ENCODE measurements around the gene SEPTIN7.
A peak's percentile ranks its signal among the peaks of the same experiment; 100 is the strongest.
"Not testable (repeated sequence)": the region's sequence is repeated elsewhere in the genome, so short reads cannot be mapped to it uniquely, and the experiment has no call there.

Gene SEPTIN7

DNA sequence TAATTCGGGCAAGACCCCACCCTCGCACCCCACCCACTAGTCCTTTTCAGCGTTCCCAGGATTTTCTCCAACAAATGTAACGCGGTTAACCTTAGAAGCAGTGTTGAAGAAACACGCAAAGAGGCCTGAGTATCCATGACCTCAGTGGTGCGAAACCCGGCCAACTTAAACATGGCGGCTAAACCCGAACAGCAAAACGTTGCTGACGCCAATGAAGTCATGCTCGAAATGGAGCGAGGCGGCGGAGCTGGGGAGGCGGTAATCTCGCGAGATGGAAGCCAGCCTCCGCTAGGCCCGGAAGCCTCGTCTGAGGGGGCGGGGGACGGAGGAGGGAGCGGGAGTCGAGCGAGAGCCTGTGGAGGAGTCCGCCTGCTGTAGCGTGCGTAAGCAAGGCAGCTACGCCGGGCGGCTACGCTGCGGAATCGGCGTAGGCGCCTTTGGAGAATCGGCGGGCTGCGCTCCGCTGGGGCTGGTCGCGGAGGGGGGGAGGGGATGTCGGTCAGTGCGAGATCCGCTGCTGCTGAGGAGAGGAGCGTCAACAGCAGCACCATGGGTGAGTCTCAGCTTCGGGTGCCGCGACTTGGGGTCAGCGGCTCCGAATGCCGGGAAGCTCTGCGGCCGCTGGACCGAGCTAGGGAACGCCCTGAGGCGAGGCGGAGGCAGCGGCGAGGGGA is at the start of gene SEPTIN7:
Gene SEPTIN7 (plus strand): TSS at position 340 of the 674 bp plus-strand sequence. CDS start 153 bp downstream, at position 493.
- peak; percentile 91 for DNase-seq (ENCODE audit: low spot score)

DNA sequence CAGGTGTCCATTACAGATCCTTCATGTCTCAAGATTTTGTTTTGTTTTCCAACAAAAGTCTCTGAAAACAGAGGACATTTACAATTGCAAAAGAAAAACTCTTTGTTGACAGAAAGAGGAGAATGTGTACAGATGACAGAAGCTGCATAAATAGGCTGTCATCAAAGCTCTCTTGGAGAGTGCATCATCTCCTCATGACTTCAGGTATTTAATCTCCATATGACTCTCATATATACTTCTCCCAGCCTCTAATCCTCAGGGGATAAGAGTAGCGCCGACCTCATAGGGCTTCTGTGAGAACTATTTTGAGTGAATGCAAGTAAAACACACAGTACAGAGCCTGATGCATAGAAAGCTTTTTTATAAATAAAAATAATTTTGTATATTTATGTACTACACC is 48.1 kb upstream of the SEPTIN7 start:
- DNase-seq (ENCODE audit: low spot score) = no peak

DNA sequence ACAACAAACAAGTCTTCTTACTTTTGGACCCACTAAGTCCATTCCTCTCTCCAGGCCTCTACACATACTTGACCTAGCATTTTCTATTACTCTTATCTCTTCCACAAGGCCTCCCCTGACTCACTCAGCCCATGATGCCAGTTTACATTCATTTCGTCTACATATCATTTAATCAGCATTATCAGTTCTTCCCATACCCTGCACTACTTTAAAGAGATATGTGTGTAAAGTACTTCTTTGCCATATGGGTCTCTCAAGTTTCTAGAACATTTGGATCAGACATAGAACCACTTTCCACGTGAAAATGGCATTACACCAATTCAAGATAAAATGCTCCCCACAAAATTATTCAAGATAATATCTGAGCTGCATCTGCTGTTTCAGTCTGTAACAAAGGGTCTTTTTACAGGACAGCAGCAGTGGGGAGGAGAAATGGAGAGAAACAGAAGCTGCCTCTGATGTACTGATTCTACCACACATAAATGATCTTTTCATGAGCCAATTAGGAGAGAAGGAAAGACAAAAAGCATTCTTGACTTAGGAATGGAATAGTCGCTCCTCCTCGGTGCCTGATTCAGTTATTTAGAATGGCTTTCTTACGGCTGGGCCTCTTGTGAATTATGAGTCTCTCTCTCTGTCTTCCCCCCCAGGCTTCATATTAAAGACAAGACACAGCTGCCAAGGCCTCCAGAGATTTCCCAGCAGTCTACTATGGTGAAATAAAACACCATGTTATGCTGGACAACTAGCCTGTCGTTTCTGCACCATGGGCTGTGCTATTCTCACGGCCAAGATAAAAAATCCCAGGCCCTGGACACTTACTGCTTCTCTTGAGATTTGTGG is 46.9 kb upstream of the SEPTIN7 start:
- DNase-seq (ENCODE audit: low spot score) = no peak

DNA sequence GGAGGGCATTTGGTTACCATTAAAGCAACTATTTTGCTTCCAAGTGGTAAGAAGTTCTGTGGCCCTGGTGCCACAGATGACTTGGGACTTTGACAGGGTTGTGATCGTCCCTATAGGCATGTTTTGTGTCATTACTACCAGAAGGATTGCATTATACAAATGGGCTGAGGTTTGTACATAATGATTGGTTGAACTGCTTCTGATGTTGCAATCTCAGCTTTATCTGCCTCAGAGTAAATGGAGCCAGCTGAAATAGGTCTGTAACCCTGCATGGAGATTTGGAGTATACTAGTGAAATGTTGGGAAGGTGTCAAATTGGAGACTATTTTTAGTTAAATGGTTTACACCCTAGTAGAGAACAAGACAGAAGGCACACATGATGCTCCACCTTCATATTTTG is 46.1 kb upstream of the SEPTIN7 start:
- peak; percentile 23 for DNase-seq (ENCODE audit: low spot score)

DNA sequence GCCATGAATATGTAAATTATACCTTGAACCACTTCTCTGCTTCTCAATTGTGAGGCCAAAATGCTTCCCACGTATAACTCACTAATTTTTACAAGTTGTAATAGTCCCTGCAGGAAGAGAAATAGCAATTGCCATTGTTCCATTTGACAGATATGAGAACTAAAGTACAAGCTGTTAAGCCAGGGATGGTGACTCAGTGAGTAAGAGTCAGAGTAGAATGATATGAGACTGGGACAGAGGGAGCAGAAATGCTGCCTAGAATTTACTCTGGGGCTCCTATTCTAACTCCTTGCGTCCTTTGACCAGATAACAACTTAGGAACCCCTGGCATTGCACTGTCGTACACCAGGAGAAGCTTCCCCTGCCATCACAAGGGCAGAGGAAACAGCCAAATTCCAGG is 45.1 kb upstream of the SEPTIN7 start:
- no peak for DNase-seq (ENCODE audit: low spot score)

DNA sequence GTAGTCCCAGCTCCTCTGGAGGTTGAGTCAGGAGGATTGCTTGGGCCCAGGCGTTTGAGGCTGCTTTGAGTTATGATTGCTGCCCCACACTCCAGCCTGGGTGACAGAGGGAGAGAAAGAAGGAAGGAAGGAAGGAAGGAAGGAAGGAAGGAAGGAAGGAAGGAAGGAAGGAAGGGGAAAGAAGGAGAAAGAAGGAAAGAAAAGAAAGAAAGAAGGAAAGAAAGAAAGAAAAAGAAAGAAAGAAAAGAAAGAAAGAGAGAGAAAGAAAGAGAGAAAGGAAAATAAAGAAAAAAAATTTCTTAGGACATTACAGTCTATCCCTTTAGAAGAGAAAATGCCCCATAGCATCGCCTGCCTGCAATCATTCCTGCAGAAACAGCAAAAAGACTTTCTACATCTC is 44.4 kb upstream of the SEPTIN7 start:
- not testable (repeated sequence) for DNase-seq (ENCODE audit: low spot score)

DNA sequence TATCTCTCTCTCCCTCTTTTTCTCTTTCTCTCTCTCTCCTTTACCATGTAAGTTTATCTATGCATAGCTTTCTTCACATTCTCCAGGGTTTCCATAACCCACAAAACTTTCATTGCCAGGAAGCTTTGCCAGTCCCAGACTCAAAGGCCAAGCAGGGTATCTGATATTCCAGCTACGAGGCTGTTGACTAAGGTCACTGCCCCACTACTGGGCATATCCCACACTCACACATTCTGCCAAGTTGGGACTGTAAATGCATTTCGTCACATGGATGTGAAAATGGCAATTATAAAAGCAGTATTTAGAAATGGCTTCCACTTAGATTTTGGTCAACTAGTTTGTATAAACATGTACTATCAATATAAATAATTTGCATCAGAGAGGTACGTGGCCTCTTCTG is 43.3 kb upstream of the SEPTIN7 start:
- no peak for DNase-seq (ENCODE audit: low spot score)

DNA sequence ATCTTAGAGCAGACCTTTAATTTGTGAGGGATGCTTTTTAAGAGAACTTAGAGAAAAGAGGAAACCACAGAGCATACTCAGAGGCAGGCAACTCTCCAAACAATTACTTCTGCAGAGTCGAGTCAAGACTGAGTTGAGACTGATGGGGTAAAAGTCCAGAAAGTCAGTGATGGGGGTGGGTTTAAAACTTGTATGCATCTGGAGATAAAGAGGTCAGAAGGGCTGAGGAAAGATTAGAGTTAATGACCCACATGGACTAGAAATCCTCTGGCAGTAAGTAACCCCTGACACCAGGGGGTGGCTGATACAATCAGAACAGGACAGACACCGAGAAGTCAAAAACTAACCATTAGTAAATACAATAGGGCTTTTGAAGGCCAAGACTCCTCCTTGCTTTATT is 42.4 kb upstream of the SEPTIN7 start:
- DNase-seq (ENCODE audit: low spot score) = peak; percentile 63

DNA sequence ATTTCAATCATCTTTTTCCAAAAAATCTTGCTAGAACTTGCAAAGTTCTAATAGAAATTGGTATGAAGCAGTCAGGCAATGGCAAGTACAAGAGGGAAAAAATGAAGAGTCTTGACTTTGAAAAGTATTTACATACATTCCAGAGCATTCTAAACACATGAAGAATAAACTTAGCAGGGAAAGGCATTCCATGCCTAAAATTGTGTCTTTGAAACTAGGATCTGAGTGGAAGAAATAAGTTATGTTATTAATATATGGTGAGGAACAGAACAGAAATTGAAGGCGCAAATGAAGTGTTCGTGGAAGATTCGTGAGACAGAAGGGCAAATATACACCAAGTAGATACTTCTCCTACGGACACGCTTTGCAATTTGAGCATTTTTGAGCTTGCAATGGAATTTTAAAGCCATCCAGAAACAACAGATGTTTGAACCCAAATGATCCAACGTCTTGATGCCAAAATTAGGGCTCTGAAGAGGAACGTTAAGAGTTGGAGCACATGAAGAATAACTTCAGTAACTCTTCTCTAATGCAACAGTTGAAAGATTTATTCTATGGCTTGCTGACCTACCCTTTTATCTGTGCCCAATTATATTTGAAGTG is 40.6 kb upstream of the SEPTIN7 start:
- DNase-seq (ENCODE audit: low spot score) = no peak

DNA sequence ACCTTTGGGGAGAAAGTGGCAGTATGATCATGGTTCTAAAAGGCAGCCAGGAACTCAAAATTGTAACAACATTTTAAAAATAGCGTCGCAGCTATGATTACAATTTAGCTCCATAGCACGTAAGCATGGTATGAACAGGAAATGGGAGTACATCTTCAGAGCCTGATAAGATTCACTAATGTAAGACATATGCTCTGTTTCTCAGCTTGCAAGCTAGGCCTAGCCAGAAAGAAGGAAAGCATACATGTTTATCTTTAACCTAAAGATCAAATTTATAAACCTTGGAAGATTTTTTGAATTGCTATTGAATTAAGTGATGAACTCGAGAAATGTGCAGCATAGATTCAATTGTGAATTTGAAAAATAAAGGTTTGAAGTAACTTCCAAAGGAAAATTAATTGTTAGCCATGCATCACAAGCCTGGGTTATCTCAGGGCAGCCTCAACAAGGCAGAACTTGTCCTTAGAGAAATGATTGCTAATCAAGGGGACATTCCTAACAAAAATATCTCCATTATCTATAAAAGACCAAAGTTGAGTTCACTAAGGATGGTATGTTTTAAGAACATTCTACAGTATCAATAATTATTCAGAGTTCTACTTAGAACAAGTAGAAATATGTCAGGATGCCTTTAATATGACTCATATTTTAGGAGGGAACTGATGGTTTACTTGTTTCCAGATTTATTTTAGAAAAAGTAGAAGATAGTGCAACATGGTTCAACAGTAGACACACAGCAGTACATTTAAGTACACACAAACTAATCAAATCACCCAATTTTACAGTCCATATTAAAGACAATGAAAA is 38.8 kb upstream of the SEPTIN7 start:
- no peak for DNase-seq (ENCODE audit: low spot score)

DNA sequence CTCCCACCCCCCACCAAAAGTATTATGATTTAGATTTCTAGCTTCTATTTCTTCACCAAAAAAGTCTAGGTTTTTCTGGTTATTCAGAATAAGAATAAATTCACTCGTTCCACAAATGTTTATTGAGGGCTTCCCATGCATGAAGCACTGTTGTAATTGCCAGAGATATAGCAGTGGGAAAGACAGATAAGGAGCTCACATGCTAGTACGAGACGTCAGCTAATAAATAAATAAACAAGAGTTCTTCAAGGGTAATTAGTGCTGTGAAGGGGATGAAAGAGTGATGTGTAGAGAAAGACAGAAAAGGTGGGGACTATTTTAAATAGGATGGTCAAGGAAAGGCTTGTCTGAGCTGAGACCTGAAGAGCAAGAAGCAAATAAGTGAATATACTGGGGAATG is 38.1 kb upstream of the SEPTIN7 start:
- DNase-seq (ENCODE audit: low spot score) = no peak

DNA sequence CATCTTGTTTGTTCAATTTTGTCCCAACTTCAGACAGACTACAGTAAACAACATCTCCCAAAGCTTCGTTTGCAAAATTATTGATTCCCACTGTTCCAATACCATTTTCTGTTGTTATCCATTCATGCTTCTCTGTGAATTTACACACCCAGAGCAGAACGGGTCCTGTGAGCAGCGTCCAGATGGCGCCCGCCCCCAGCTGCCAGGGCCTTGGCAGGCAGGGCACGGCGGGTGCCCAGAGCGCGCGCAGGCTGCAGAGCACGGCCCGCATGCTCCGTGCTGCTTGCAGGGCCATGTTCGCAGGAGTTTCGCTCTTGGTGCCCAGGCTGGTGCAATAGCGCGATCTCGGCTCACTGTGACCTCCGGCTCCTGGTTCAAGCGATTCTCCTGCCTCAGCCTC is 32.5 kb upstream of the SEPTIN7 start:
- DNase-seq (ENCODE audit: low spot score) = no peak

DNA sequence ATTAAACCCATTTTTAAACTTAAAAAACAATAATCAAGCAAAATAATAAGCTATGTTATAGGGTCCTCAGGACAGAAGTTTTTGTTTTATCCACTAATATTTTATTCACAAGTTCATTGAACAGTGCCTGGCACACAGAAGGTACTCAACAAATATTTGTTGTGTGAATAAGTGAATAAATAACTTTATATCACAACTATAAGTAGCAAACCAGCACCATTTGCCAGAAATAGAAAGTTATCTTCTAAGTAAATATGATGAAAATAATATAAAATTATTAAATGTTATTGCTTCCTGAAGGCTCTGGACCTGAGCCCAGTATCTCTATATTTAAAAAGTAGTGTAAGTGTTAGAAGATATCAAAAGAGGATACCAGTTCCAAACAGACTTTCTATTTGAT is 29.1 kb upstream of the SEPTIN7 start:
- no peak for DNase-seq (ENCODE audit: low spot score)

DNA sequence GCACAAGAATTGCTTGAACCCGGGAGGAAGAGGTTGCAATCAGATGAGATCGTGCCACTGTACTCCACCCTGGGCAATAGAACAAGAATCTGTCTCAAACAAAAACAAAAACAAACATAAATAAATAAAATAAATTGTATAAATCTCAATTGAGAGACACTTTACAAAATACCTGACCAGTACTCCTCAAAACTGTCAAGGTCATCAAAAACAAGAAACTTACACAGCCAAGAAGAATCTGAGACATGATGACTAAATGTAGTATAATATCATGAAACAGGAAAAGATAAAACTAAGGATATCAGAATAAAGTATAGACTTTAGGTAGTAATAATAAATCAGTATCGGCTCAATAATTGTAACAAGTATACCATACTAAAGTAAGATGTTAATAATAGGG is 26.9 kb upstream of the SEPTIN7 start:
- no peak for DNase-seq (ENCODE audit: low spot score)

DNA sequence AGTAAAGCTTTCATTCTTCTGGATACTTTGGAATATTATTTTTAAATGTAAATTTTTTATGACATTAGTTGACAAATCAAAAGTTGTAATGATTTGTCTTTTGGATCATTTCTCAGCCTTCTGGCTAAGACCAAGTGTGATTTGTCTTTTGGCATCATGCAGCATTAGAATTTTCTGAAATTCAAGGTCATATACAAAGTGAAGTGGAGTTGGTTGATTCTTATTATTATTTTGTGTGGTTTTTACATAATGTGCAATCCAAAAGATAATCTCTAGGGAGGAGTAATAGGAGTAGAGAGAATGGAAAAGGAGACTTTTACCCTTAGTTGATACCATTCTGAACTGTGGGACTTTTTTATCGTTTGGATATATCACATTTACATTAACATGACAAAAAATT is 24.2 kb upstream of the SEPTIN7 start:
- DNase-seq (ENCODE audit: low spot score) = no peak

DNA sequence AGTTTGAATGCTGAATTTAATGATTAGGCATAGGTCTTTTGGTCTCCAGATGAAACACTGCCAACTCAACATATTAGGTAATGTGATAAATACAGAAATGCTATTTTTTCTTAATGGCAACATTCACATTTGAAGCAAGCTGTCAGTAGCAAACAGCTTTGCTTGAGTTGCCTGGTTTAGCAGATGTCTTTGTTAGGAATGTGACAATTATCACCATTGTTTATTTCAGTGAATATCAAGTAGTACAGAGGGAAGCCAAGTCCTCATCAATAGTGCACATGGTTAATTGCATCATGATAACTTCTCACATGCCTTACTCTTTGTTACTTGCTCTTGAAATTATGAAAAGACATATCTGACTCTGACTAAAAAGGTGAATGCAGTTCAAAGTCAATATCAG is 23.7 kb upstream of the SEPTIN7 start:
- DNase-seq (ENCODE audit: low spot score) = no peak

DNA sequence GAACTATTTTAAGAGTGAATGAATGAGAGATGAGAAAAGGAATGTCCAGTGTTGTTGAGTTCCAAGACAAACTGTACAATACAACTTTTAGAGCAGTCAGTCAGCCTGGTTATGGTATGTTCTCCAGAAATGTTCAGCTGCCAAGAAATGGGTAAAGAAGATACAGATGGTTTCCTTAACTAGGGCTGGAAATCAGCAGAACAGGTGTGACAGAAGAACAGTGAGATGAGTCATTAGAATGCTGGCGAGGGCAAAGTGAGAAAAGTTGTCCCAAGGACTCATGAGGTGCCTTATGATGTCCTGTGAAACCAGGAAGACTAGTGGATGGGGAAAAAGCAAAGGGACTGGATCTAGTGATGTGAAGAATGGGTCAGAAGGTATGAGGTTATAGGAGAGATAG is 20.8 kb upstream of the SEPTIN7 start:
- DNase-seq (ENCODE audit: low spot score) = no peak

DNA sequence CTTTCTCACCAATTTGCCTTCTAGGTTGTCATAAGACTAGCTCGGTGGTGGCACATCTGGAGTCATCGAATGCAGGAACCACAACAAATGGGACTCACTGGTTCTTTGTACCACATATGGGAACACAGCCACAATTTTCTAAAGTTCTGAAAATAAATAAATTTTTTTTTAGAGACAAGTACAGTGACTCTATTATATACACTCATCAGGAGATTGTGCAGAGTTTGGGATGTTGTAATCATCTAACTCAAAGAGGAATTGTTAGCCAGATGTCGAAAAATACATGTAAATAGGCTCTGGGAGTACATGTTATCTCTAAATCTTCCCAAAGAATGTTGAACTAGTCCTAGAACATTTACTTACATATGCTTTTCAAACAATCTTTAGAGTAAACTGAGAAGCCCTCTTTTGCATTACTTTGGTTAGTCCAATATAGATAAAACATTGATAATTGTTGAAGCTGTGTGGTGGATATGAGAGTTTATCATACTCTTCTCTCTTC is 19.6 kb upstream of the SEPTIN7 start:
- DNase-seq (ENCODE audit: low spot score) = no peak

DNA sequence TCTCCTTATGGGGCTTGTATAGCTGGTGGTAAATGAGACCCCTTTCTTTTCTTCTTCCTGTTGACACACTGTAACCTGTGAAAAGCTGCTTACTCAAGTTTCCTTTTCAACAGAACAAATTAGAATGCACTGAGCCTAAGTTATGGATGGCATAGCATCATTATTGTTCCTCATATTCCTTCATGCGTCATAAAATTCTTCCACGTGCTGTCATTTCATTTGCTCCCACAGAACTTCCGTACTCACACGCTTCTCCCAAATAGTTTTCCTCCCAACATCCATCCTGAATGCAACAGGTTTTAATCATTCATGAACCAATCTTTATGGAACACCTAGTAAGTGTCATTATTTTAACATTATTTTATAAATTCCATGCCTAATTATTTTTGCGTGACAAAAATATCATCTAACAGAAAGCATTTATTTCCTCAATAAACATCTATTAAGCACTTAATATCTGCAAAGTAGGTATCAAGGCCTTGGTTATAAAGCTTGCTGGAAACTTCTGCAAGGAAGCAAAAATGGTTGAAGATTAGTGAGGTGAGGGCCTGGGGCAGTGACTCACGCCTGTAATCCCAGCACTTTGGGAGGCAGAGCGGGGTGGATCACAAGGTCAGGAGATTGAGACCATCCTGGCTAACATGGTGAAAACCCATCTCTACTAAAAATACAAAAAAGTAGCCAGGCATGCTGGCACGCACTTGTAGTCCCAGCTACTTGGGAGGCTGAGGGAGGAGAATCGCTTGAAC is 18.9 kb upstream of the SEPTIN7 start:
- no peak for DNase-seq (ENCODE audit: low spot score)

DNA sequence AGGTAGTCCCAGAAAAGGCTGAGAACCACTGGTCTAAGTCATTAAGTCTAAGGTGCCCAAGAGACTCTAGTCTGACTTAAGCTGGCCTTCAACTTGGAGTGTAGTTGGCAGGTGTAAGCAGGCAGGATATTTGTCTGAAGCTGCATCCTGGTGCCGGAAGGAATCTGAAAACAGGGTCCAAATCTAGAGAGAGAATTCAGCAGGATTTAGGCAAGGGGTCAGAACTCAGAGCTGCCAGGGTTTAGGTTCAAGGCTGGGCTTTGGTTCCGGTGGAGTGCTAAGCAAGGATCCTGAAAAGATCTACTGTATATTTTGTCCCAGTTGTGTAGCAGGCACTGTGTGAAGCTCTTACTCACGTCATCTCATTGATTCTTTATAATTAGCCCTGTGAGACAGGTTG is 16.5 kb upstream of the SEPTIN7 start:
- DNase-seq (ENCODE audit: low spot score) = no peak

DNA sequence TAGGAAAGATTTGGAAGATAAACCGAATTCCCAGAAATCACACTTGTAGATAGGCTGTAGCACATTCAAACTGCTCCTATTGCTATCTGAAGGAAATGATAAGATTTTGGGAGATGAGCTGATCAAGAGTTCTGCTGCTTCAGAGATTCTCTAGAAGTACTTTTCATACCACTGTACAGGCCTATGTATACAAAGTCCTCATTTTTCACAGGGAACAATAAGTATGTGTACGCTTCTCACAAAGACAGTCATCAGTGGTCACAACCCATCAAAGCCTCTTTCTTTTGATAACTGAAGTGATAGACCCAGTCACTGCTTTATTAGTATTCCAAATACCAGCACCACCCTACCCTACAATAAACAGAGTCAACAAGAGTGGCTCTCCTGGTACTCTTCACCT is 15.6 kb upstream of the SEPTIN7 start:
- DNase-seq (ENCODE audit: low spot score) = no peak

DNA sequence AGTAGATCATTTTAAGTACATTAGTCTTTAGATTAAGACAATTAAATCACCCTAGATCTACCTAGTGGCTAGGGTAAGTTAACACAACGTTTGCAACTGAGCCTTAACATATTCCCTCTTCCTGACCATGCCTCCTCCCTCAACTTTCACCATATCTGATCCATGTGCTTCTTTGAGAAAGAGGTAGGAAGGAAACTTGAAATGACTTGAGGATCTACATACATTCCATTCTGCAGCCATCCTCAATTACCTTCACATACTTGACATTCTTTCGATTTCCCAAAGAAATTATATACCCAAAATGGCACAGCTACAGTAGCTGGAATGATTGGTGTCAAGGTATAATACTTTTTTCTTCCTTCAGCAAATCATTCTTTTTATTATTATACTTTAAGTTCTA is 12.9 kb upstream of the SEPTIN7 start:
- no peak for DNase-seq (ENCODE audit: low spot score)
